SK-N-SH treated with all-trans-retinoic acid at 6 μM for 48 hours (cell line): ENCODE results near the gene PPP1R3C.

Experiments used
- ATAC-seq: fragments of 200-7000 bp; cut with Tn5 transposase; 3 replicates; pipeline ENCODE4 v1.9.1; 2020; ENCODE audit warnings: mild to moderate bottlenecking, moderate library complexity
- ARNTL ChIP-seq: fragments of 450-650 bp; formaldehyde crosslinking; IDR thresholded peaks from 2 replicates; pipeline ENCODE4 v1.5.0; 2020; ENCODE audit warnings: low read depth, mild to moderate bottlenecking, moderate library complexity, borderline replicate concordance
- CREB5 ChIP-seq: fragments of 250-450 bp; sonication (Bioruptor Pico); IDR thresholded peaks from 2 replicates; pipeline ENCODE4 v1.5.1; 2020; ENCODE audit warnings: low read depth, mild to moderate bottlenecking, moderate library complexity
- CSDC2 ChIP-seq: fragments of 250-450 bp; sonication (Bioruptor Pico); IDR thresholded peaks from 2 replicates; pipeline ENCODE4 v1.5.0; 2020; ENCODE audit warnings: mild to moderate bottlenecking, moderate library complexity
- ESRRG ChIP-seq: fragments of 250-450 bp; sonication (Bioruptor Pico); IDR thresholded peaks from 2 replicates; pipeline ENCODE4 v1.6.1; 2021; ENCODE audit warnings: mild to moderate bottlenecking
- GLIS3 ChIP-seq: fragments of 250-450 bp; sonication (Bioruptor Pico); IDR thresholded peaks from 2 replicates; pipeline ENCODE4 v1.5.0; 2020; ENCODE audit warnings: mild to moderate bottlenecking, moderate library complexity
- ISL1 ChIP-seq: fragments of 250-450 bp; sonication (Bioruptor Pico); IDR thresholded peaks from 2 replicates; pipeline ENCODE4 v2.1.2; 2022; ENCODE audit warnings: mild to moderate bottlenecking, moderate library complexity
- OSR1 ChIP-seq: fragments of 250-450 bp; sonication (Bioruptor Pico); IDR thresholded peaks from 2 replicates; pipeline ENCODE4 v1.8.0; 2022; ENCODE audit warnings: moderate library complexity, mild to moderate bottlenecking, inconsistent platforms
- PATZ1 ChIP-seq: fragments of 250-450 bp; sonication (Bioruptor Pico); IDR thresholded peaks from 2 replicates; pipeline ENCODE4 v1.8.0; 2020; ENCODE audit warnings: mild to moderate bottlenecking, moderate library complexity, borderline replicate concordance
- POU6F1 ChIP-seq: fragments of 250-450 bp; sonication (Bioruptor Pico); IDR thresholded peaks from 2 replicates; pipeline ENCODE4 v1.8.0; 2021; ENCODE audit warnings: low read depth, mild to moderate bottlenecking, moderate library complexity, borderline replicate concordance
- PPARA ChIP-seq: fragments of 250-450 bp; sonication (Bioruptor Pico); IDR thresholded peaks from 2 replicates; pipeline ENCODE4 v1.5.0; 2020; ENCODE audit warnings: mild to moderate bottlenecking, borderline replicate concordance
- RARB ChIP-seq: fragments of 250-450 bp; sonication (Bioruptor Pico); IDR thresholded peaks from 2 replicates; pipeline ENCODE4 v1.8.0; 2021; ENCODE audit warnings: mild to moderate bottlenecking, moderate library complexity
- SNAI2 ChIP-seq: fragments of 250-450 bp; sonication (Bioruptor Pico); IDR thresholded peaks from 2 replicates; pipeline ENCODE4 v1.5.0; 2020; ENCODE audit warnings: mild to moderate bottlenecking, moderate library complexity
- TCF4 ChIP-seq: fragments of 250-450 bp; sonication (Bioruptor Pico); IDR thresholded peaks from 2 replicates; pipeline ENCODE4 v1.8.0; 2021; ENCODE audit warnings: mild to moderate bottlenecking, moderate library complexity, borderline replicate concordance
- TOX ChIP-seq: fragments of 250-450 bp; sonication (Bioruptor Pico); IDR thresholded peaks from 2 replicates; pipeline ENCODE4 v1.8.0; 2021; ENCODE audit warnings: mild to moderate bottlenecking, moderate library complexity, borderline replicate concordance
- ZC3H10 ChIP-seq: fragments of 250-450 bp; sonication (Bioruptor Pico); IDR thresholded peaks from 2 replicates; pipeline ENCODE4 v1.5.1; 2021; ENCODE audit warnings: mild to moderate bottlenecking, moderate library complexity
- ZFP3 ChIP-seq: fragments of 250-450 bp; sonication (Bioruptor Pico); IDR thresholded peaks from 2 replicates; pipeline ENCODE4 v1.5.0; 2020; ENCODE audit warnings: mild to moderate bottlenecking, moderate library complexity
- ZFP30 ChIP-seq: fragments of 450-650 bp; formaldehyde crosslinking; IDR thresholded peaks from 2 replicates; pipeline ENCODE4 v1.5.0; 2022; ENCODE audit warnings: mild to moderate bottlenecking, moderate library complexity
- ZNF565 ChIP-seq: fragments of 450-650 bp; formaldehyde crosslinking; conservative IDR thresholded peaks from 2 replicates; pipeline ENCODE4 v1.5.0; 2020; ENCODE audit warnings: low read depth, mild to moderate bottlenecking, moderate library complexity
- ZNF70 ChIP-seq: fragments of 450-650 bp; formaldehyde crosslinking; IDR thresholded peaks from 2 replicates; pipeline ENCODE4 v1.5.0; 2020; ENCODE audit warnings: mild to moderate bottlenecking, moderate library complexity
- ZNF8 ChIP-seq: fragments of 450-650 bp; formaldehyde crosslinking; IDR thresholded peaks from 2 replicates; pipeline ENCODE4 v1.5.0; 2020; ENCODE audit warnings: mild to moderate bottlenecking, moderate library complexity

The PPP1R3C gene

GRCh38 chr10:91601212-91601611 lies 31.7 kb downstream of the PPP1R3C start:
- TF ChIP-seq SNAI2 (CRISPR knock-in tag) (no peak), TOX (CRISPR knock-in tag) (no peak), CREB5 (CRISPR knock-in tag) (no peak), ESRRG (CRISPR knock-in tag) (no peak), ZNF8 (CRISPR knock-in tag) (no peak), ZFP3 (CRISPR knock-in tag) (no peak), ZNF70 (CRISPR knock-in tag) (no peak), RARB (CRISPR knock-in tag) (no peak), ZFP30 (CRISPR knock-in tag) (no peak), ZC3H10 (CRISPR knock-in tag) (no peak), OSR1 (no peak)

GRCh38 chr10:91598211-91598977 lies 34.5 kb downstream of the PPP1R3C start:
- TF ChIP-seq POU6F1 (CRISPR knock-in tag) (no peak), ZFP3 (CRISPR knock-in tag) (no peak), TOX (CRISPR knock-in tag) (peak; percentile 64; the same call in 1 of the 2 replicates), ZC3H10 (CRISPR knock-in tag) (no peak), GLIS3 (no peak), ESRRG (CRISPR knock-in tag) (no peak), CREB5 (CRISPR knock-in tag) (no peak), OSR1 (no peak), ISL1 (CRISPR knock-in tag) (peak; percentile 39; the same call in 1 of the 2 replicates), ZNF70 (CRISPR knock-in tag) (no peak), PATZ1 (CRISPR knock-in tag) (no peak), CSDC2 (CRISPR knock-in tag) (no peak)
- peak; percentile 85 for ATAC-seq

More at GRCh38 chr10:91601212-91601611, 31.7 kb downstream of the PPP1R3C start:
- no peak for ATAC-seq

GRCh38 chr10:91597197-91597881 lies 35.5 kb downstream of the PPP1R3C start:
- TF ChIP-seq ISL1 (CRISPR knock-in tag), result 0 out of 2 replicates have a peak, but pooled peaks have one; percentile 18
- TF ChIP-seq ZNF565 (CRISPR knock-in tag), result no peak
- no peak for TF ChIP-seq RARB (CRISPR knock-in tag)
- peak; percentile 60 for ATAC-seq

- ATAC-seq, result peak; percentile 69
These were observed 36.1 kb downstream of the PPP1R3C start for GRCh38 chr10:91596825-91597196.

GRCh38 chr10:91593834-91594233 lies 39.0 kb downstream of the PPP1R3C start:
- no peak for ATAC-seq
- no peak for TF ChIP-seq TCF4 (CRISPR knock-in tag)
- TF ChIP-seq ZC3H10 (CRISPR knock-in tag), result no peak
- TF ChIP-seq ARNTL, result no peak
- TF ChIP-seq PPARA, result no peak
- TF ChIP-seq PATZ1 (CRISPR knock-in tag), result no peak
- no peak for TF ChIP-seq CSDC2 (CRISPR knock-in tag)
- no peak for TF ChIP-seq ISL1 (CRISPR knock-in tag)
- no peak for TF ChIP-seq ZFP30 (CRISPR knock-in tag)
- no peak for TF ChIP-seq GLIS3
- TF ChIP-seq CREB5 (CRISPR knock-in tag), result no peak
- TF ChIP-seq, all 23 proteins: peak for 0

More at GRCh38 chr10:91596825-91597196, 36.1 kb downstream of the PPP1R3C start:
- peak; percentile 78 for TF ChIP-seq ZNF70 (CRISPR knock-in tag)
- no peak for TF ChIP-seq GLIS3
- TF ChIP-seq, all 23 proteins: peak for 1
